ENCODE results near the gene CHCHD2. TPM values are rescaled to one million over a fixed set of nuclear protein-coding genes. Genes with fewer than 3 reads are reported as not detected.

CHCHD2 gene
- total and polyA plus RNA-seq, 2 of the 13 experiments (the other 11 are each of a cell fraction or from before 2014, with no cell fraction given): 330 to 572 TPM

GRCh38 chr7:56074371-56074791 is 31.9 kb downstream of the CHCHD2 start (continued):
- no peak for TF ChIP-seq ZBTB40 (IDR thresholded peaks at IDR 0.05)
- no peak for TF ChIP-seq ZBTB40 (CRISPR knock-in tag; IDR thresholded peaks at IDR 0.05)
- TF ChIP-seq ZBTB25 (CRISPR knock-in tag; IDR thresholded peaks at IDR 0.05): 0 out of 2 replicates have a peak, but pooled peaks have one; percentile 36
- TF ChIP-seq TOPORS (CRISPR knock-in tag; IDR thresholded peaks at IDR 0.05): no peak
- TF ChIP-seq SP2 (CRISPR knock-in tag; IDR thresholded peaks at IDR 0.05): no peak
- no peak for TF ChIP-seq DBP (CRISPR knock-in tag; IDR thresholded peaks at IDR 0.05; ENCODE audit: not compliant biosample characterization)
- TF ChIP-seq KDM3A (CRISPR knock-in tag; IDR thresholded peaks at IDR 0.05; ENCODE audit: low read depth): peak; percentile 86
- TF ChIP-seq BHLHE40 (IDR thresholded peaks at IDR 0.05; ENCODE audit: low read length): 0 out of 2 replicates have a peak, but pooled peaks have one; percentile 36
- no peak for TF ChIP-seq MAZ (IDR thresholded peaks at IDR 0.05; ENCODE audit: borderline replicate concordance, low read depth, low read length)
- TF ChIP-seq MAZ (CRISPR knock-in tag; IDR thresholded peaks at IDR 0.05; ENCODE audit: low read depth): 0 out of 2 replicates have a peak, but pooled peaks have one; percentile 17
- TF ChIP-seq PITX1 (CRISPR knock-in tag; IDR thresholded peaks at IDR 0.05): peak; percentile 55
- TF ChIP-seq TFE3 (CRISPR knock-in tag; IDR thresholded peaks at IDR 0.05): 0 out of 2 replicates have a peak, but pooled peaks have one; percentile 25
- TF ChIP-seq ELF1 (CRISPR knock-in tag; IDR thresholded peaks at IDR 0.05): peak; percentile 40; the same call in 1 of the 2 replicates
- no peak for TF ChIP-seq SKIL (CRISPR knock-in tag; IDR thresholded peaks at IDR 0.05; ENCODE audit: borderline replicate concordance)
- TF ChIP-seq RBM22 (optimal IDR thresholded peaks at IDR 0.05; ENCODE audit: low read length): no peak

Data from HepG2 (cell line).